Smooth muscle cell of the umbilical artery (primary cell): Measurements from ENCODE around the gene DENND4C. TPM values are rescaled to one million over a fixed set of nuclear protein-coding genes. Genes with fewer than 3 reads are reported as not detected.

Experiments
- total RNA-seq: library from RNA; depleted of rRNA; stranded (reverse); fragments of >200 nt; gene quantifications from 2 replicates; pipeline ENCODE4 v1.2.3, GENCODE V29; 2014

Gene DENND4C
- 43.7 and 53.6 TPM in 2 replicates for total RNA-seq

GRCh38 chr9:19230355-19231125 lies at the start of gene DENND4C:
Gene DENND4C (plus strand): TSS chr9:19230693. CDS start chr9:19276175, 45,482 bp downstream.

DNA sequence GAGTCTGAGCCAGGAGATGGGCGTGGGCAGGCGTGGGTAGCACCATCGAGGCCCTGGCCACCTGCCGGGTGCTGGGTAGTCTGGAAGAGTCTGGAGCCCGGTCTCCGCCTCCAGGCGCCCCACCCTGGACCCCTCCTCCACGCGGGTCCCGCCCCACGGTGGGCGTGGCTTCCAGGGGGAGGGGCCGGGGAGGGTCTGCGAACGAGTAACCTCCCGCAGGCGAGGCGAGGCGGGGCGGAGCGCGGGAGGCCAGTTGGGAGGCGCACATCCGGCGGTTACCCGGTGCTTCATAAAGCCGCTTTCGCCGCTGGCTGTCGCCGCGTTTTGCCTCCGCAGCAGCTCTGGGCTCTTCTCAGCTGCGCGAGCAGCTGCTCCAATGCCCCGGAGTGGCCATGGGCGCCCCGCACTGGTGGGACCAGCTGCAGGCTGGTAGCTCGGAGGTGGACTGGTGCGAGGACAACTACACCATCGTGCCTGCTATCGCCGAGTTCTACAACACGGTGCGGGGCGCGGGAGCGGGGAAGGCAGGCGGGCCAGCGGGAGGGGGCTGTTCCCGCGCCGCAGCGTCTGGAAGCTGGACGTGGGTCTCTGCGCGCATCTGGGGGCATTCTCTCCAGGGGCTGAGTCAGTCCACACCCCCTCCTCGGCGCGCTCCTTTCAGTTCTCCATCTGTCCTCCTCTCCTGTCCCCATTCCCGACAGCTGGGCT lies 178.4 kb downstream of the DENND4C start, which contains the start of gene ACER2:
TSS of gene ACER2 (plus strand) at position 317 of the 708 bp plus-strand sequence. CDS start at position 393, 76 bp downstream.

Other genes starting within 250 kb of the DENND4C start
- 0.05 TPM in 1 of 2 replicates, not detected in the other for gene SAXO1, start 197.5 kb upstream of the DENND4C start, total RNA-seq
- gene RRAGA, start 181.3 kb upstream of the DENND4C start, total RNA-seq = 46.3 and 51.2 TPM in 2 replicates
- gene HAUS6, start 127.8 kb upstream of the DENND4C start, total RNA-seq = 10.7 and 20.9 TPM in 2 replicates
- 91.2 and 218 TPM in 2 replicates for gene PLIN2, start 103.2 kb upstream of the DENND4C start, total RNA-seq
- gene RPS6, start 149.5 kb downstream of the DENND4C start, total RNA-seq = 1,065 and 1,490 TPM in 2 replicates
- 3.6 and 4.0 TPM in 2 replicates for gene ACER2, start 178.3 kb downstream of the DENND4C start, total RNA-seq